GM21737 (cell line): ENCODE results near the gene NAB1.
A peak's percentile ranks its signal among the peaks of the same experiment; 100 is the strongest.

ENCODE experiments used
- ATAC-seq: cut with Tn5 transposase; IDR thresholded peaks from one replicate; pipeline ENCODE4 v1.9.1; 2021; ENCODE audit warnings: mild to moderate bottlenecking, moderate library complexity; ENCODE audit not compliant: unreplicated experiment

The NAB1 gene

DNA sequence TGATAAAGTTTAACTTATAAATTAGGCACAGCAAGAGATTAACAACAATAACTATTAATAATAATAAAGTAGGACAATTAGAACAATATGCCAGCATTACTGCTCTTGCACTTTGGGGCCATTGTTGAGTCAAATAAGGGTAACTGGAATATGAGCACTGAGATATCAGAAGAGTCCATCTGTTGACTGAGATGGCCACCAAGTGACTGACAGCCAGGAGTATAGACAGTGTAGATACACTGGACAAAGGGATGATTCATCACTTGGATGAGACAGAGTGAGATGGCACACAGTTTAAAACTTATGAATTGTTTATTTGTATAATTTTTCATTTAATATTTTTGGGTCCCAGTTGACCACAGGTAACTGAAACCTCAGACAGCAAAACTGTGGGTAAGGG is 20.0 kb downstream of the NAB1 start:
- ATAC-seq = no peak

GRCh38 chr2:190670182-190670946 is 21.5 kb downstream of the NAB1 start:
- no peak for ATAC-seq

- ATAC-seq = peak; percentile 40
These were observed 26.2 kb downstream of the NAB1 start for GRCh38 chr2:190674966-190675650.

- no peak for ATAC-seq
These were observed 28.4 kb downstream of the NAB1 start for GRCh38 chr2:190677255-190677654.

DNA sequence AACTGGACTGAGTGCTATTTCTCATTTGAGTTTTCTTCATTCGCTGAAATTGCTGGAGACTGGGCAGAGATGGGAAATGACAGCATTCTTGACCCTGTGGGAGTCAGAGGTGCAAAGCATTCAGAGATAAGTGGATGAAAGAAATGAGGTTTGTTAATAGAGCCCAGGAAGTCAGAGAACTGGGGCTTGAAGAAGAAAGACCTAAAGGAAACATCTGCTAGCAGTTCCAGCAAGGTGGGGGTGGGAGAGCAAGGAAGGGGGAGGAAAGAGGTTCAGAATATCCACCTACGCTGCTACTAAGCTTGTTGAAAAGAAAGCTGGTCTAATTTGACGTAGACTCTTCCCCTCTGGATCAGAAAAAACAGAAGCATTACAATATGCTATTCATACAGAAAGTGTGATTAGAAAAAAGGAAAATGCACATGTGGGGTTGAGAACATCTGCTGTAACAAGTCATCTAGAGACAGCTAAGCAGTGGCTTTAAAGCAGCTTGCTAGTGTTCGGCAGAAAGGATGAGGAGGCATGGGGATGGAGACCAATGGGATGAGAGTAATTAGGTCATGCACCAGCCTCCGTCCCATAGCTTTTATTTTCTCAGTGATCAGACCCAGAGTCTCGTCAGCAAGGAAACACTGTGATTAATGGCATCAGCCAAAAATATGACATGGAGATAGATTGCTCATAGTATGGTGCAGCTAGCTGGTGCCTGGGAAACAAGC is 29.7 kb downstream of the NAB1 start:
- ATAC-seq = peak; percentile 58

- ATAC-seq = no peak
These were observed 30.5 kb downstream of the NAB1 start for GRCh38 chr2:190679391-190679790.

DNA sequence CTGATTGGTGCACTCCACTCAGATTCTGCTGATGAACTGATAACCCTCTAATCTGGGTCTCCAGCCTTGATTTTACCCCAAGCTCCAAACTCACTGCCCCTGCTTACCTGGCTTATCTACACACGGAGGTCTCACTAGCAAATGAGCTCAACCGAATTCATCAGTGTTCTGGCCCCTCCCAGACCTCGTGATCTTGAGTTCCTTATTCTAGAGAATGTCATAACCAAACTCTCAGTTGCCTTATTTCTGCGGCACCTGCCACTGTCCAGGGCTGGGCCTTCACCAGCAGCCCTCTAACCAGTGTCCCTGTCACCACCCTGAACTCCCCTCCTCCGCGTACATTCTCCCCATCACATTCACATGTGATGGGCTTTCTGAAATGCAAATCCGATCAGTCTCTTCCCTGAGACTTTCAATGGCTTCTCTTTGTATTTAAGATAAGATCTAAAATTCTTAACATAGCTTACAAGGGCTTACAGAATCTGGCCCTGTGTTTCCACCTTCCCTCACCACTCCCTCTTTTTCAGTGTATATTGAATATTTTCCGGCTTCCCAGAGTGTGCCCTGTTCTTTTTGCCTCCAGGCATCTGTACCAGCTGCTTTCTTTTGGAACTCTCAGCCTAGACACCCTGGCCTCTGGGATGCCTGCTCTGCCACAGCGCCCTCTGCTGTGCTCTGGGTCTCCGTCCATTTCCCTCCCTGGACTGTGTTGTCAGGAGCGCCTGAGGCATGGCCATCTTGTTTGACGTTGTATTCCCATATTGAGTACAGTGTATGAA is 31.1 kb downstream of the NAB1 start:
- peak; percentile 38 for ATAC-seq

DNA sequence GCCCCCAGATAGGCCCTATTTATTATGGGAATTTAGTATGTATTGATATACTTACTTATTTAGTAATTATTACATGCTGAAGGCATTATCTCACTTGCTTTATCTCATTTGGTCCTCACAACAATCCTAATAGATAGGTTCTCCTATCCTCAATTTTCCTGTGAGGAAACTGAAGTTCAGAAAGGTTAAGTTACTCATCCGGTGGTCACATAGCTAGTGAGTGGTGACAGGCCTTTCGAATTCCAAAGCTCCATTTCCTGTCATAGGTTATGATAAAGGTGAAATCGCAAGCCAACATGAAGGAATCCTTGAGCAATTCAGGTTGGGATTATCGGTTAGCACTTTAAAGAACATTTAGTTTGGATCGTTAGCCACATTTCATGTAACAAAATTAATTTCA is 33.3 kb downstream of the NAB1 start:
- ATAC-seq = no peak

GRCh38 chr2:190683802-190684201 is 34.9 kb downstream of the NAB1 start:
- no peak for ATAC-seq

DNA sequence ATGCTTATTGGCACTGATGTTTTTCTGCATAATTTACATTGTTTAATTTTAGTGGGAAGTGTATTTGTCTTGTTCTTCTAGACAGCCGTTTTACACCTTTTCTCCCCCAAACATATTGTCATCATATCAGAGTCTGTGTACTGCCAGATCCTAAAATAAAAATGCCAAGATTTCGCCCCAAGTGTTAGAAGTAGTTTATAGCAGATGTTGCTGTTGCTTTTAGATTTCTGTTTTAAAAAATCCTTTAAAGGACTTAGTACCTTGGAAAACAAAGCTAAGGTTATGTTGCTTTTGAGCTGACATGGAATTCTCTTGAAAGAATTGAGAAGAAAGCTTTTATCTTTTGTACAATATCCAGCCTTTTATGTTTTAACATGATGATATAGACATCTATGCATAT is 36.0 kb downstream of the NAB1 start:
- no peak for ATAC-seq

- ATAC-seq = no peak
These were observed 36.5 kb downstream of the NAB1 start for GRCh38 chr2:190685333-190685732.

GRCh38 chr2:190693533-190694232 is 44.8 kb downstream of the NAB1 start:
- ATAC-seq = no peak

DNA sequence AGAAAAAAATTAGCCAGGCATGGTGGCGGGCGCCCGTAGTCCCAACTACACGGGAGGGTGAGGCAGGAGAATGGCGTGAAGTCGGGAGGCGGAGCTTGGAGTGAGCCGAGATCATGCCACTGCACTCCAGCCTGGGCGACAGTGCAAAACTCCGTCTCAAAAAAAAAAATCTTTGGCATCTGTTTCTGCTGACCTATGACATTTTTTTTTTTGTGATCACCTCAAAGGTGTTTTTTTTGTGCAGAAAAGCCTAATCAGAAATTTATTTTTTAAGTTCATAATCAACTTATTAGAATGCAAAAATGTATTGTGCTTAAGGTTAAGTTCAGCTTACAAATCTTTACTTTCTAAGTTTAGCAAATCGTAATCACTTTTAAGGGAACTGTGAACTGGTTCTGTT is 45.6 kb downstream of the NAB1 start:
- ATAC-seq = no peak

- peak; percentile 50 for ATAC-seq
These were observed 46.9 kb downstream of the NAB1 start for GRCh38 chr2:190695739-190696138.

DNA sequence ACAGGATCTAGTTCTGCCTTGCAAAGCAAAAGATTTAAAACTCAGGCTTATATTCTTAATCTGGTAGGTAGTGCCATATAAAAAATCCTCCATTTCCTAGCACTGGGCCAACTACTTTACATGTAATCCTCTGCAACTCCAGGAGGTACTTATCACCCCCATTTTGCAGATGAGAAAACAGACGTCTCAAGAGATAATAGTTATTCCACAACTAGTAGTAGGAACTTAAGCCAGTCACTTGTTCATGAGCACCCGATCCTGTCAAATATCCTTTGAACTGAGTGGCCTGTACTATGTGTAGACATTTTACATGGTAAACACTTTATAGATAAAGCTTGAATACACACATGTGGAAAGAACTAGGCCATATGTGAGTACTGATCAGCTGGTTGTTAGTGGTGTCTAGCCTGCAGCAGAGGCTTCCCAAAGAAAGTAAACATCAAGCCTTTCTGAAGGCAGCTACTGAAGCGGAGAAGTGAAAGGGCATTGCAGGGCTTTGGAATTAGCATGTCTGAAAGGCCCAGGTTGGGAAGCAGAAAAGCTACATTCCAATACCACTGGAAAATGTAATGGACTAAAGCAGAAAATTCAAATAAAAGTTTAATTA is 48.0 kb downstream of the NAB1 start:
- ATAC-seq = no peak

- ATAC-seq = no peak
These were observed 48.5 kb downstream of the NAB1 start for GRCh38 chr2:190697421-190697820.

DNA sequence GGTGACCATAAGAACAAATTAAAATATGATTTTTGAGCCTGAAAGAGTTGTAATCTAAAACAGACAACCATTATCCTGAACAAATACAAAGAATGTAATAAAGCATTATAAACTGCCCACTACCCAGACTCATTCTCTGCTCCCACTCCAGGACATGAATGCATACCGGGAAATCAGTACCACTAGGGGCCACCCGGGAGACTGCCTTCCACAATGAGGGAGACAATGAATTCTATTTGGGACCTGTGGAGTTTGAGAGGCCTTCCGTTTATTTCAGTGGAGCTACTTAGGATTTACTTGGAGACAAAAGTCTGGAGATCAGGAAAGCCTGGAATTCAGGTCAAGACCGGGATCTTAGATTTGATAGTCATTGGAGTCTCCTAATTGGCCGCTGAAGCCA is 50.0 kb downstream of the NAB1 start:
- ATAC-seq = no peak

DNA sequence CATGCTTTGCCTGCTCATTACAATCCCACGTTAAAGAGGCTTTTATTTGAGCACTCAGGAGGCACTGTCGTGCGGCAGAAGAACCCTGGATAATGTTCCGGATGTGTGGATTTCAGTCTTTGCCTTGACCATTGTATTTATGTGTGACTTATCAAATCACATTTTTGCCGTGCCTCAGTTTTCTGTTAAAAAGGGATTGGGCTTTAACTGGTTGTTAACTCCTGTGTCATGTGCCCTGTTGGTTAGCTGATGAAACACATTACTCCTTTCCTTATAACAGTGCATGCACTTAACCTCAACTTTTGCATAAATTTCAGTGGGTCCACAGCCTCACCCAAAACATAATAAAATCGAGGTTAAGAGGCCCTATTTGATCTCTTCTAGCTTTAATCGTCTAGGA is 52.7 kb downstream of the NAB1 start:
- no peak for ATAC-seq

GRCh38 chr2:190705280-190705679 is 56.4 kb downstream of the NAB1 start:
- no peak for ATAC-seq

GRCh38 chr2:190707726-190708125 is 58.8 kb downstream of the NAB1 start:
- no peak for ATAC-seq
